IPS-18c (cell line): ENCODE data around the gene SF3A1.

Source experiments
- H3K4me3 ChIP-seq: 2 replicates; pipeline ENCODE4 v1.7.0; 2013; ENCODE audit warnings: low read depth, mild to moderate bottlenecking, low read length, moderate library complexity; ENCODE audit not compliant: insufficient read depth
- H3K9me3 ChIP-seq: one replicate; pipeline ENCODE4 v1.6.1; 2013; ENCODE audit warnings: mild to moderate bottlenecking, low read length, moderate library complexity; ENCODE audit not compliant: control insufficient read depth, insufficient read depth

SF3A1 gene

DNA sequence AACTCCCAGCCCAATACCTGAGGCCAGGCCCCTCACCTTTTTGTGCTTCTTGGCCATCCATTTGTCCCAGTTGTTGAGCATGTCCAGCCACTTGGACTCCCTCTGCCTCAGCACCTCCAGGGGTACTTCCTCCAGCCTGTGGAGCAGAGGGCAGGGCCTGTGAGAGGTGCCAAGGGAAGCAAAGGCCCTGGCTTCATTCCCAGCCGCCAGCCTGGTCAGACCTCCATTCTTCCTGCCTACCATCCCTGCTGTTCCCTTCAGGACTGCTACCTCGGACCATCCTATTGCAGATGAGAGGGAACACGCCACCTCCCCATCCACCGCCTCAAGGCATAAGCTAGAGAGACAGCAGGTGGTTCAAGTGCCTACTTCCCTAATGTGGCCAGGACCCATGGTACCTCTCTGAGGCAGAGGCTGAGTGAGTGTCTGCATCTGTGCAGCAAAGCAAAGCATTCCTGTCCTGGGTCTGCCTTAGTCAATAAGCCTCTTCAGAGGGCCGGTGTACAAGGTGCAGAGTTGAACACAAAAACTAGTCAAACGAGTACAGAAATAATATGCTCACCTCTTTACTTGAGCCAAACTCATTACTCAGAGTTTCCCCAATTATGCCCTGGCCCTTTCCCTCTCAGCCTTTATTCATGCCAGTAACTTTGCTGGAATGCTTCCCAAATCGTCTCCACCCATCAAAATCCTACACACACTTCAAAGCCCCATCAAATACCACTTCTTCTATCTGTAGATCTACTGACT lies 52.0 kb downstream of the SF3A1 start:
- Histone ChIP-seq H3K4me3 (no peak overlapping the region), H3K9me3 (peaks cover 2% of the 10 kb centered on the region)

DNA sequence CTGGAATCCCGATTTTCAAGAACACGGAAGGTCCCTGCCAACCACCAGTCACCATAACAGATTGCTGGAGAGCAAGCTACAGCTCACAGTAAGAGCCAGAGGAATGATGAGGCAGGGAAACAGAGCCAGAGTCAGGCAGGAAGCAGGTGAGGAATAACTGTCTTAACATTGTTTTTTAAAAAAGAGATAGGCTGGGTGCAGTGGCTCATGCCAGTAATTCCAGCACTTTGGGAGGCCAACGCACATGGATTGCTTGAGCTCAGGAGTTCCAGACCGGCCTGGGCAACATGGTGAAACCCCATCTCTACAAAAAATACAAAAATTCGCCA lies 53.9 kb downstream of the SF3A1 start:
- Histone ChIP-seq H3K4me3 (no peak overlapping the region), H3K9me3 (no peaks in the 10 kb centered on the region)

DNA sequence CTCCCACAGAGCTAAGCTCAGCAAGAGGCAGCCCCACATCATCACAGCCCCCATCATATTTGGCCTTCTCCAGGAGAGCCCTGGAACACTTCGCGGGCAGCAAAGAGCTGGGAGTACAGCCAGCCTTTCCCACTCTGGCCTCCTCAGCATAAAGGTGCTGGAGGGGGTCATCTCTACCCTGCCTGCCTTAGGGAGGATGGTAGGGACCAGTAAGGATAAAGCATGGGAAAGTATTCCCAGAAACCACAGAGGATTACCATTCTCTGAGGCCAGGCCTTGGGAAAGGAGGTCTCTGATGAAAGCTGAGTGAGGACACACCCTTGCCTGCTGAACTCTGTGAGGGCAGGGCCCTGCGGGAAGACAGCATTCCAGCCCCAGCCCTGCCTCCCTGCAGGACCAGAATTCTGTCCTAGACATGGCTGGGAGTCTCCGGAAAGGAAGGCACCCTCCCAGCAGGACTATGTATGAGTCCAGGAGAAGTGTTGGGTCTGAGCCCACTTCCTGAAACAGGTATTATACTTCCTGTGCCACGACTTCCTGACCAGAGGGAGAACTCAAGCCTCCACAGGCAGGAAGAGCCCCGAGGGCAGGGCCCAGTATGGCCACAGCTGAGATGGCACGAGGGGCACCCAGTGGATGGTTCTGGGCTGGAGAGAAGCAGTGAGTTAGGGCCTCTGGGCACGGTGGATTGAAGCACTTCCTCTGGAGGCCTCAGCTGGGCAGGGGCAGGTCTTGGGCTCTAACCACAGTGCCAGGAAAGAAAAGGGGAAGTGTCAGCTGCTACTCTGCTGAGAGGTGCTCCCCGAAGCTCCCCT lies 54.5 kb downstream of the SF3A1 start:
- Histone ChIP-seq H3K9me3 (no peaks in the 10 kb centered on the region), H3K4me3 (no peak overlapping the region)

DNA sequence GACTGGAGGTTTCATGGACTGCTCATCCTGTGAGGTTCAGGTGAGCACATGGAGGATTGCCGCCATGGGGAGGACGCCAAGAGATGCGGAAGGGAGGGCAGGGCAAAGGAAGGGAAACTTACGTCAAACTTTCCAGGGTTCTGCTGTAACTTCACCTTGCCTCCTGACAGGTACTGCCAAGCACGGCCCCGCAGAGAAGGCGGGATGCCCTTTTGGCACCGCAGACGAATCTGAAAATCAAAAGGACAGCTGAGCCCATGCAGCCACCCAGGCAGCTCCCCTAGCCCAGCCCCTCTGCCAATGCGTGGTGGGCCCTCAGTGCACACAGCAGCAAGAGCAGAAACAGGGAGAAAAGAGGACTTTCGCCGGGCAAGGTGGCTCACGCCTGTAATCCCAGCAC lies 57.4 kb downstream of the SF3A1 start:
- no peak overlapping the region for H3K4me3 ChIP-seq
- H3K9me3 ChIP-seq, result no peaks in the 10 kb centered on the region

DNA sequence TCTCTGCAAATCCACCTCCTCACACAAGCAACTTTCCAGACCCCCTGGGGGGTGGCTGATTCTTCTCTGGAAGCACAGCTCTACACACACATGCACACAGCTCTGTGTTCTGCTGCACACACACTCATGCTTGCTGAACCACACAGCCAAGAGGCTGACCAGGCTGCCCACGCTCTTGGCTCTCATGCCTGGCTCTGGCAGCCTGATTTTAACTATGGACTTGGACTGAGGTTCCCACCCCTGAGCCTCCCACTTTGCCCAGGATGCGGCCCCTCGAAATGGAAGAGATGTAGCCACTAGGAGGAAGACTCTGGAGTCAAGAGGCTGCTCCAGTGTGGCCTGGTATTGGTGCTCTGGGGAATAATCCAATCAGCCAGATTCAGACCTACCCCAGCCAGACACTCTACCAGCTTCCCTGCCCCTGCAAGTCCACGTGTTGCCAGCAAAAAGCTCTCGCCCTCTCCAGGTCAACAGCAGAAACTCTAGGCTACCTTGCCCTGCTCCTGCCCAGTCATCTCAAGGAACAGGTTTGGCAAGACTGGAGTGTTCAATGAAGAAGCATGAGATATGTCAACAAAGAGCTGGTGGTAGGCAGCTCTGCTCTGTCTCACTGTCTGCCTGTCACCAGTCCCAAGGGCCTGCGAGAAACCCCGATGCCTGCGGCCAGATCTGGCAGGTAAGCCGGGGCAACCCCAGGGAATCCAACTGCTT lies 58.5 kb downstream of the SF3A1 start:
- Histone ChIP-seq H3K9me3 (no peaks in the 10 kb centered on the region), H3K4me3 (no peak overlapping the region)

DNA sequence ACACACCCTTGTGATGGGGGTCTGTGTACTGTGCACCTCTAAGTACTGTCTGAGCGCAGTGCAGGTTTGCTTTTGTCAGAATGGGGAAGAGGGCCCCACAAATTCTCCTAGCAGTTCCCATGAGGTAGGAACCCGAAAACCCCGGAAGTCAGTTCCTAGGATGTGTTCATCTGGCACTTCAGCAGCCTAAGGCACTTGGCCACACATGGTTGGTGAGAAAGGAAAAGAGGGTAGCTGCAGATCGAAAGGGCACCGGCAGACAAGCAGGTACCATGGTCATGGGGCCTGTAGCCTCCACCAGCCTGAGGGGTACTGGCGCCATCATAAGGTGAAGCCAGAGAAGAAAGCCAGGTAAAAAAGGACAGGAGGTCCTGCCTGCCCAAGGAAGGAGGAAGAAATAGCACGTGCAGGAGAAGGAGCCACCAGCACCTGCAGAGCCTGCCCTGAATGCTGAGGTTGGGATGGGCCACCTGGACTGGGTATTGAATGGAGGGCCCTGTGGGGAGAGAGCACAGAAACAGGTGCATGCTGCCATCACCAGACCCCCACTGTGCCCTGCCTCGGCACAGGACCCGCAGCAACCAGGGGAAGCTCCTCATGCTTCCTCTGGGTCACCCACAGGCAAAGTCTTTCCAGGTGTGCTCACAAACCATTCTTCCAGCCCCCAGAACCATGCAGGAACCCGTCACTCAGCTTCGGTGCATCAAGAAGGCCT lies 59.3 kb downstream of the SF3A1 start:
- Histone ChIP-seq H3K9me3 (no peaks in the 10 kb centered on the region), H3K4me3 (no peak overlapping the region)

DNA sequence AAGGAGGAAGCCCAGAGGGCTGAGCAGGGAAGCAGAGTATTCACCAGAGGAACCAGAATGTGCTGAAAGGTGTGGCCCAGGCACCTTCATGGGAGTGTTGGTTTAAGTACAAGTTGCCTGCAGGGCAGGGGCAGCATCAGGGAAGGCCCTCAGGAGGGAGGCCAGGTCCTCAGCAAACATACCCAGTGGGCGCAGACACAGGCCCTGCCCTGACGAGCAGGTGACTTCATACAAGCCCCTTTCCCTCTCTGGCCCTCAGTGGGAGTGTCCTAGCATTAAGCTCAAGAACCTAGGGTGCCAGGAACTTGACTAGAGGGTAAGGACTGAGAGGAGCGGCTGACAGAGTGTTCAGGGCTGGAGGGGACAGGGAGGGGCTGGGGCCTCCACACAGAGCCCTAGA lies 59.9 kb downstream of the SF3A1 start:
- Histone ChIP-seq H3K9me3 (no peaks in the 10 kb centered on the region), H3K4me3 (no peak overlapping the region)

DNA sequence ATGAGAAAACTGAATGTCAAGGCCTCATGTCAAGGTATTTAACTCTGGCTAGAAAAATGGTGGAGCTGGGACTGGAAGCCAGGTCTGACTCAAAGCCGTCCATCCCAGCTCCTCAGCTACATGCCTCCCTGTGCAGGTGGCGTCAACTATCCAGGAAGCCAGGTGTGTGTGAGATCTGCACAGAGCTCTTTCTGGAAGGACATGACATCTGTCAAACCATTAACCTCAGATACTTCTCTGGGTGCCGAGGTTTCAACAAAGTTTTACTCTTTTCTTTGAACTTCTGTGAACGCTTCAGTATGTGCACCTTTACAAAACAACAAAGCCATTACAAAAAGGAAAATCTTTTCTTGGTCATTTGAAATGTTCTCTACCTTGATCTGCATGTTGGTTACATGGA lies 60.4 kb downstream of the SF3A1 start:
- Histone ChIP-seq H3K9me3 (no peaks in the 10 kb centered on the region), H3K4me3 (no peak overlapping the region)

DNA sequence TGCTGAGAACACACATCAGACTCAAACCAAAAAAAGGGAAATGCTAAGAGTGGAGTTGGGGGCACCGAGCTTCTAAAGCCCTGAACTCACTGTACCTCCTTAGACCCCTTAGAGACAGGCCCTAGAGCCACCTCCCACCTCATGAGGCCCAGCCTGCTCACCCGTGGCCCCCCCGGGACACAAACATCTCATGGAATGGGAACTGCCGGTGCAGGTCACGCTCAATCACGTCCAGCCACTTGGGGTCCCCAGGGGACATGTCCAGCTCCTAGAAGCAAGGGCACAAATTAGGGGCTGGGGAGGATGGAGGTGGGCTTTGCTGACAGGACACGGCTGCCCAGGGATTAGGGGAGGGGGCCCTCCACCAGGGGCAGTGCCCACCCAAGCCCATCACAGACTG lies 61.1 kb downstream of the SF3A1 start:
- H3K9me3 ChIP-seq, result no peaks in the 10 kb centered on the region

DNA sequence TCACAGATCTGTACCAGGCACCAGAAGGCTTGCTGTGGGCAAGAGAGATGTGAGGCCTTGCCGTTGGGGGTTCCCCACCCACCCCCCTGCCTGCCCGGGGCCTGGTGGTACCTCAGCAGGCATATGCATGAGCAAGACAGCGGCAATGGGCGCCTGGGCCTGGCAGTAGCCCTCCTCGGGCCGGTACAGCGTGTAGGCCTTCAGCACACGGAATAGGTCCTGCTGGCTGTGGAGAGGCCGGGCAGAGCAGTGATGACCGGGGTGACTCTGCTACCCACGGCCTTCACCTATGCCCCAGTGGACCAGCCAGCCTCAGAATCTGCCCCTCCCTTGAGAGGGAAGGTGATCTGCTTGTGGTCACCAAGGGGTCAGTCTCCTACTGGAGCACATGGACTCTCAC lies 61.9 kb downstream of the SF3A1 start:
- H3K4me3 ChIP-seq, result no peak overlapping the region

More for the DNA sequence above, 61.1 kb downstream of the SF3A1 start:
- no peak overlapping the region for H3K4me3 ChIP-seq

DNA sequence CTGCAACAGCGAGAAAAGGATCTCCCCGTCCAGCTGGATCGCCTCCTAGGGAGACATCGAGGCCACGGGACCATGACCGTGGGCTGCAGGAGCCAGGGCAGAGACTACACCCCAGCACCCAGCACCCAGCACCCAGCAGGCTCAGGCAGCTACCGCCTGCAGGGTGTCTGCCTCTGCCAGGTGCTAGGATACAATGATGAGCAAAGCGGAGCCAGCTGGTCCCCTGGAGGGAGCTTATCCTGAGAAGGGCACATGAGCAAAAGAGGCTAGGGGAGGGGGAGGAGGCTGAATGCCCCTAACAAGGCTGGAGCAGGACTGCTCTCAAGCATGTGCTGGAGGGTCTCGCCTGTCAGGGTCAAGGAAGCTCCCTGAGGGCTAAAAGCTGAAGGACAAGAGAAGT lies 62.6 kb downstream of the SF3A1 start:
- Histone ChIP-seq H3K4me3 (no peak overlapping the region), H3K9me3 (no peaks in the 10 kb centered on the region)

More for the DNA sequence above, 61.9 kb downstream of the SF3A1 start:
- no peaks in the 10 kb centered on the region for H3K9me3 ChIP-seq

DNA sequence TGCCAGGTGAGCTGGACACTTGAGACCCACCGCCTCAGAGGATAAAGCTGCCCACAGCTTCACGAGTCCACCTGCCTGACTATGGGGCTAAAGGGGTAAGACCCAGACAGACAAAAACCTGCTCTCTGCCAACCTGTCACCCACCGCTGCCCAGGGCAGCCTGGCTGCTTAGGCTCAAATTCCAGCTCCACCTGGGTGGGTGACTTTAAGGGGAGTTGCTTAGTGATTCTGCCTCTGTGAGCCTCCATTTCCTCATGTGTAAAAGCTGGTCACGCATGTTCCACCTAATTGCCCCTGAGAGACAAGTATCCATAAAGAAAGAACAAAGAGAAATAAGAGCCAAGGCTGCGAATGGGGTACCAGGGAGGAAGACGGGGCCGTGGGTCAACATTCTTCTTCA lies 63.7 kb downstream of the SF3A1 start:
- H3K4me3 ChIP-seq, result no peak overlapping the region
- no peaks in the 10 kb centered on the region for H3K9me3 ChIP-seq

DNA sequence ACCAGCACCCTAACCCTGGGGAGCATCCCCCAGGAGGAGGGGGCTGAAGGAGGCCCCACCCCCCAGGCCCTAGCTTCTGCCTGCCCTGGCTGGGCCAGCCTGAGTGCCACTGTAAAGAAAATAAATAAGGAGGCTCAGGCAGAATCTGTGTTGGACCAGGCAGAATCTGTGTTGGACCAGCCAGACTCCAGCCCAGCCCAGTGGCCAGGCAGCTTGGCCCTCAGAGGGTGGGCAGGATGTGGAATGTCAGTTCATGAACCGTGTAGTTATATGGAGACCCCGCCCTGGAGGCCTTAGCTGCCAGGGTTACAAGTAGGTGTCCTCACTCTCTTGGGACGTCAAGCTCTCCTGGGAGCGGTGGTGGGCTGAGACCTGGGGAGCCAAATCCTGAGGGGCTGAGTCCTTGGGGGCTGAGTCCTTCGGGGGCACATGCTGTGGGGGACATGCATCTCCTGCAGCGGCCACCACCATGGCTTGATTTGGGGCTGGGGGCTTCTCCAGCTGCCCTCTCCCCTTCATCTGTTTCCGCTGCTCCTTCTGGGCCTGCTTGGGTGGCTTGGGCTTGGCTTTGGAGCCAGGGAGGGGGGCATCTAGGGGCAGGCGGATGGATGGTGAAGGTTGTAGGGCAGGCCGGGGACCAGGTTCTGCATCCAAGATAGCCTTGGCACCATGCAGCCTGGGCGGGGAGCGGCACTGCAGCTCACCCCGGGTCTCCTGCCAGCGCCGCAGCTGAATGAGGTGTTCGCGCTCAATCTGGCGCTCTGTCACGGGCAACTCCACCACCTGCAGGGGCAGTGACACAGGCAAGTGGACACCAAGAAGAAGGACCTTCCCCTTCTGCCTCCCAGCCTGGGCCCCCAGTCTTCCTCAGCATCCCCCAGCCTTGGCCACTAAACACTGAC lies 64.4 kb downstream of the SF3A1 start:
- Histone ChIP-seq H3K9me3 (no peaks in the 10 kb centered on the region), H3K4me3 (no peak overlapping the region)

DNA sequence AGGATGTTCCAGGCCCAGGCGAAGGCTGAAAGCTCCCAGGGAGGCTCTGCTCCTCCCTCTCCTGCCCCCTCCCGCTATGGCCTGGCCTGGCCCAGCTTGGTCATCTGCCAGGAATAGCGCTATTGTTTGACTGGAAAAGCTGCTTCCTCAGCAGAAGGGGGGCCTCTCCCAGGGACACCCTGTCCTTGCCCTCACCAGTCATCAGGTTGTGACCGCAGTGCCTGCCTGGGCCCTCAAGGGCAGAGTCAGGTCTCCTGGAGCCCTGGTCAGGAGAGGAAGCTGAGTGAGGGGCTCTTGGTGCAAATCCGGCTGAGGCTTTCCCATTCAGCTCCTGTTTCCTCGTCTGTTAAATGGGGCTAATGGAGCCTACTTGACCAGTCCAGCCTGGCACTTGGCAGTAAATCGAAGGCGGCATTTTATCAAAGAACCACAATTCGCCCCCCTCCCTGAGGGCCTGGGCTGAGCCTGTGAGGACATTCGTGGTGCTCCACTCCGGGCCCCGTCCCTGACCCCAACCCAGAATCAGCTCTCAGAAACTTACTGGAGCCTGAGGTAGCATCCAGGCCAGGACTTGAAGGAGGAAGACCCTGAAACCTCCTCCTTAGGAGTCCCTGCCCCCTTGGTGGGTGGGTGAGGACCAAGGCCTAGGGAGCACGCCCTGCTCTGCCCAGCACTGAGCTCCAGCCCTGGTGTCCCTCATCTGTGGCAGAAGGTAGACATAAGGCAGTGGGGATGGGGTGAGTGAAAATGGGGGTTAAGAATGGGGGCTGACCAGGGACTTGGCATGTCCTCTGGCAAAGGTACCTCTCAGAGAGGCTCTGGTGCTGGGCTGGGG lies 65.4 kb downstream of the SF3A1 start:
- no peak overlapping the region for H3K4me3 ChIP-seq
- H3K9me3 ChIP-seq, result no peaks in the 10 kb centered on the region

DNA sequence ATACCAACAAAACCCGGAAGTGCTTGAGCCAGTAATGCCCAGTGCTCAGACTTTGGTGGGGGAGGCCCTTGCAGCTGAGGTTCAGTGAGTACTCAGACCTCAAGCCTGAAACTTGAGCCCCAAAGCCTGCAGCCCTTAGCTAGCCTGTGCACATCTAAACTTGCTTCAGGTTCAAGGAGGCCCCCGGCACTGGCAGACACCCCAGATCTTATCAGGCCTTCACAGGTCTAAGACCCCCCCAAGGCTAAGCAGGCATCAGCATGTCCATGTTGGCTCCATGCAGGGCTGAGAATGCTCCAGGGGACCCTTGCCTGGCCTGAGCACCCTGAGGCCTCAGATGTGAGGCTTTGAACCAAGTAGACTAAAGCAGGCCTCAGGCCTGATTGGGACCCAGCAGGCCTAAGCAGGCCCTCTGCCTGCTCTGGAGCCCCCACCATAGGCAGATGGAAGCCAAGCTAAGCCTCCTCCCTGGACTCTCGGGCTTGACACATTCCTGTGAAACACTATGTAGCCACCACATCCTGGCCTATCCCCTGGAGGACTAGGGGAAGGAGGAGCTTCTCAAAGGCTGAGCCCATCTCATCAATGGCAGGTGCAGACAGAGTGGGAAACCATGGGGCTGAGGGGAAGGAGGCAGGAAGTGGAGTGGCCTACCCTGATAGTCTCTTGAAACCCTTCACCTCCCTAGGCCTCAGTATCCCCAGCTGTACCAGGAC lies 66.2 kb downstream of the SF3A1 start:
- Histone ChIP-seq H3K4me3 (peak overlapping the region; percentile 84), H3K9me3 (no peaks in the 10 kb centered on the region)
